ENCODE measurements around the gene THAP8. TPM values are rescaled to one million over a fixed set of nuclear protein-coding genes. Genes with fewer than 3 reads are reported as not detected.

Gene THAP8
- total RNA-seq, 2 experiments from 2014 or later = 0.38 to 0.53 TPM

GRCh38 chr19:36028313-36029041 lies 25.6 kb downstream of the THAP8 start:
- ChIA-PET POLR2A (no interaction called here), CTCF (no interaction called here)
- Mint-ChIP-seq H3K36me3 (ENCODE audit: low read depth) (peaks cover 18% of the 10 kb centered on the region), H3K4me3 (no peak overlapping the region), H3K27ac (no peak overlapping the region), H3K27me3 (no peaks in the 10 kb centered on the region), H3K4me1 (ENCODE audit: low read depth) (no peaks in the 10 kb centered on the region), H3K9me3 (no peaks in the 10 kb centered on the region)
- Histone ChIP-seq H3K27ac (ENCODE audit: low read depth in 1 of 2, low read length in 2 of 2) (no peak overlapping the region), H3K36me3 (ENCODE audit: insufficient read depth, low read length) (peaks cover under 1% of the 10 kb centered on the region), H3K4me3 (ENCODE audit: low read length) (no peak overlapping the region), H3K27me3 (ENCODE audit: control insufficient read depth in 1 of 2, insufficient read depth in 2 of 2, low read length in 2 of 2) (peaks cover 0 to 4% of the 10 kb centered on the region in 2 experiments), H3K4me1 (ENCODE audit: insufficient read depth, low read length) (peaks cover 10% of the 10 kb centered on the region), H3K9me3 (ENCODE audit: control insufficient read depth in 1 of 2, insufficient read depth in 1 of 2, low read length in 2 of 2) (no peaks in the 10 kb centered on the region)
- no peak for TF ChIP-seq CTCF (IDR thresholded peaks at IDR 0.05)
- ATAC-seq (ENCODE audit: poor library complexity) (no peak), DNase-seq (no peak)
- intact Hi-C loops (cut with DNase I, micrococcal nuclease) = no loop called here

DNA sequence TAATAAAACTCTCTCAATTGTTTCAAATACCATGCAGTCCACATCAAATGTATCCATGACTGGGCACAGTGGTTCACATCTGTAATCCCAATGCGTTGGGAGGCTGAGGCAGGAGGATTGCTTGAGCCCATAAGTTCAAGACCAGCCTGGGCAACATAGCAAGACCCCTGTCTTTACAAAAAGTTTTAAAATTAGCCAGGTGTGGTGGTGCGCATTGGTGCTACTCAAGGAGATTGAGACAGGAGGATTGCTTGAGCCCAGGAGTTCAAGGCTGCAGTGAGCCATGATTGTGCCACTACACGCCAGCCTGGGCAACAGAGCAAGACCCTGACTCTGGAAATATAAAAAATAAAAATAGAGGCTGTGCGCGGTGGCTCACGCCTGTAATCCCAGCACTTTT lies 26.4 kb downstream of the THAP8 start:
- Histone ChIP-seq H3K9me3 (ENCODE audit: control insufficient read depth in 1 of 2, insufficient read depth in 1 of 2, low read length in 2 of 2) (no peaks in the 10 kb centered on the region), H3K4me1 (ENCODE audit: insufficient read depth, low read length) (peaks cover 5% of the 10 kb centered on the region), H3K4me3 (ENCODE audit: low read length) (no peak overlapping the region), H3K27me3 (ENCODE audit: control insufficient read depth in 1 of 2, insufficient read depth in 2 of 2, low read length in 2 of 2) (peaks cover 0 to 4% of the 10 kb centered on the region in 2 experiments), H3K36me3 (ENCODE audit: insufficient read depth, low read length) (peaks cover 5% of the 10 kb centered on the region), H3K27ac (ENCODE audit: low read depth in 1 of 2, low read length in 2 of 2) (no peak overlapping the region)
- peaks cover 23% of the 10 kb centered on the region for H3K36me3 Mint-ChIP-seq (ENCODE audit: low read depth)
- no peaks in the 10 kb centered on the region for H3K27me3 Mint-ChIP-seq
- ATAC-seq (ENCODE audit: poor library complexity) (no peak), DNase-seq (no peak)
- H3K9me3 Mint-ChIP-seq = no peaks in the 10 kb centered on the region
- ChIA-PET POLR2A (no interaction called here), CTCF (no interaction called here)
- intact Hi-C loops (cut with DNase I, micrococcal nuclease) = no loop called here
- H3K4me1 Mint-ChIP-seq (ENCODE audit: low read depth) = no peaks in the 10 kb centered on the region
- no peak overlapping the region for H3K27ac Mint-ChIP-seq
- H3K4me3 Mint-ChIP-seq = no peak overlapping the region
- TF ChIP-seq CTCF (IDR thresholded peaks at IDR 0.05) = no peak

- Histone ChIP-seq H3K36me3 (ENCODE audit: insufficient read depth, low read length) (peaks cover 10% of the 10 kb centered on the region), H3K27me3 (ENCODE audit: control insufficient read depth in 1 of 2, insufficient read depth in 2 of 2, low read length in 2 of 2) (no peaks in the 10 kb centered on the region), H3K9me3 (ENCODE audit: control insufficient read depth in 1 of 2, insufficient read depth in 1 of 2, low read length in 2 of 2) (no peaks in the 10 kb centered on the region), H3K27ac (ENCODE audit: low read depth in 1 of 2, low read length in 2 of 2) (no peak overlapping the region), H3K4me1 (ENCODE audit: insufficient read depth, low read length) (no peaks in the 10 kb centered on the region), H3K4me3 (ENCODE audit: low read length) (no peak overlapping the region)
- no peak overlapping the region for H3K27ac Mint-ChIP-seq
- intact Hi-C loops (cut with DNase I, micrococcal nuclease) = no loop called here
- no peaks in the 10 kb centered on the region for H3K27me3 Mint-ChIP-seq
- no peak for TF ChIP-seq CTCF (IDR thresholded peaks at IDR 0.05)
- DNase-seq = no peak
- no peak overlapping the region for H3K4me3 Mint-ChIP-seq
- ATAC-seq (ENCODE audit: poor library complexity) = no peak
- ChIA-PET POLR2A (no interaction called here), CTCF (no interaction called here)
- peaks cover 23% of the 10 kb centered on the region for H3K36me3 Mint-ChIP-seq (ENCODE audit: low read depth)
- no peaks in the 10 kb centered on the region for H3K9me3 Mint-ChIP-seq
- H3K4me1 Mint-ChIP-seq (ENCODE audit: low read depth) = no peaks in the 10 kb centered on the region
Observed at GRCh38 chr19:36026091-36026876, 27.8 kb downstream of the THAP8 start.

All from CD4-positive, alpha-beta T cell (primary cell).